ENCODE data around the gene DAPK3. TPM values are rescaled to one million over a fixed set of nuclear protein-coding genes. Genes with fewer than 3 reads are reported as not detected.
"Not testable (repeated sequence)": the region's sequence is repeated elsewhere in the genome, so short reads cannot be mapped to it uniquely, and the experiment has no call there.

Gene DAPK3
- 55.6 and 62.7 TPM in 2 replicates for total RNA-seq (2014; rRNA removed; shearing (Covaris generic))
- polyA plus RNA-seq (2015; cell fraction: cytosol; rRNA removed), result 48.3 and 69.5 TPM in 2 replicates
- 56.0 and 97.2 TPM in 2 replicates for polyA plus RNA-seq (2015; cell fraction: nucleus; rRNA removed)

DNA sequence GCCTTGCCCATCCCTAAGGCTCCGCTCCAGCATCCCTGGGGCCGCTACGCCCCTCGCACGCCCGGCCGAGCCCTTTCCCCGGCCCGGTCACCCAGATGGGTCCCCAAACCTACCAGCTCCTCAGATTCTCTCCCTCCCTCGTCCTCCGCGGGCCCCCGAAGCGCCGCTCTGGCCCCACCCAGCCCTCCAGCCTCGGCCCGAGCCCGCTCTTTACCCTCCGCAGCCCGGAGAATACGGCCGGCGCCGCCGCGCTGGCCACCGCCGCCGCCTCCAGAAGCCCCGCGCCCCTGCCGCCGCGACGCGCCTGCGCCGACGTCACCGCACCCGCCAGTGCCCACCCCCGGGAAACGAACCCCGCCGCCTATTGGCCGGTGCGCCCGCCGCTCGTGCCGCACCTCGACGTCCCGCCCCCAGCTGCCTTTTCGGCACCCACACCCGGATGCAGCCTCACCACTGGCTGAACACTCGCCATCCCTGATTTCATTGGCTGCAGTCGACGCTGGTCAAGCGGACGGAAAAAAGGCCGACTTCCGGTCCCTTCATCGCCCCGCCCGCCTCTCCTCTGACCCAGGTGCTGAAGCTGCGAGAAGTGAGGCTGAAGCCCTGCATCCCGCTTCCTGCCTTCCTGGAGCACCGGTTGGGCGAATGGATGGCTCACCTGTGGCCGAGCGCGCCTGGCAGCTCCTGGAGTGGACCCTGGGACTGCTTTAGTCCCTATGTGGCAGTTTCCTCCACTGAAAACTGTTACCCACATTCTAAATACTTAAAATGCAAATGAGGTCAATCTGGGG lies at the start of gene DAPK3:
Gene DAPK3 (minus strand): TSS at position 292 of the 791 bp plus-strand sequence. CDS start 1,364 bp downstream, outside the sequence.
- in situ Hi-C loops (cut with HindIII; ENCODE audit: low pct_unique_long_range_greater_than_20kb, low sequenced_read_pairs), result no loop called here
- peak; percentile 97 for DNase-seq (ENCODE audit: low read depth, low spot score)

GRCh38 chr19:4019578-4019977 lies 48.7 kb upstream of the DAPK3 start:
- in situ Hi-C loops (cut with HindIII; ENCODE audit: low pct_unique_long_range_greater_than_20kb, low sequenced_read_pairs), result no loop called here
- DNase-seq (ENCODE audit: low read depth, low spot score), result no peak

- no peak for DNase-seq (ENCODE audit: low read depth, low spot score)
- in situ Hi-C loops (cut with HindIII; ENCODE audit: low pct_unique_long_range_greater_than_20kb, low sequenced_read_pairs), result no loop called here
Measured at GRCh38 chr19:4018775-4019504, 48.0 kb upstream of the DAPK3 start.

DNA sequence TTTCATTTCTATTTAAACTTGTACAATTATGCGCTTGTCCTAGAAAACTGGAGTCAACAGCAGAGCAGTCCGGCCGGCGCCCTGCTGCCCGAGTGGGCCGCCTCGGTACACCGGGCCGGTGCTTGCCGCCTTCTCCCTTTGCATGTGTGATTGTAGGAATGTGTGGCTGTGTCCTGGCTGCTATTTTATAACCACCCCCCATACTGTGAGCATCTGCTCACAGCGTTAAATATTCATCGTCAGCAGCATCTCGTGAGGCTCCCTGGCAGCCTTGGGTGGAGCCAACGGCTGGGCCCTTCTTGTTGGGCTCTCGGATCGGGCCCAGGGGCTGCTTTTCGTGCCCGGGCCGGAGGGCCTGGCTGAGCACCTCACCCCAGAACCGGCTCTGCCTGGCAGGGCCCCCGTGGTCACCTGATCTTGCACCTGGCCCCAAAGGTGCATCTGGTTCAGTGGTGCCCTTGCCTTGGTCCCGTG lies 47.3 kb upstream of the DAPK3 start:
- no peak for DNase-seq (ENCODE audit: low read depth, low spot score)
- in situ Hi-C loops (cut with HindIII; ENCODE audit: low pct_unique_long_range_greater_than_20kb, low sequenced_read_pairs), result no loop called here

DNA sequence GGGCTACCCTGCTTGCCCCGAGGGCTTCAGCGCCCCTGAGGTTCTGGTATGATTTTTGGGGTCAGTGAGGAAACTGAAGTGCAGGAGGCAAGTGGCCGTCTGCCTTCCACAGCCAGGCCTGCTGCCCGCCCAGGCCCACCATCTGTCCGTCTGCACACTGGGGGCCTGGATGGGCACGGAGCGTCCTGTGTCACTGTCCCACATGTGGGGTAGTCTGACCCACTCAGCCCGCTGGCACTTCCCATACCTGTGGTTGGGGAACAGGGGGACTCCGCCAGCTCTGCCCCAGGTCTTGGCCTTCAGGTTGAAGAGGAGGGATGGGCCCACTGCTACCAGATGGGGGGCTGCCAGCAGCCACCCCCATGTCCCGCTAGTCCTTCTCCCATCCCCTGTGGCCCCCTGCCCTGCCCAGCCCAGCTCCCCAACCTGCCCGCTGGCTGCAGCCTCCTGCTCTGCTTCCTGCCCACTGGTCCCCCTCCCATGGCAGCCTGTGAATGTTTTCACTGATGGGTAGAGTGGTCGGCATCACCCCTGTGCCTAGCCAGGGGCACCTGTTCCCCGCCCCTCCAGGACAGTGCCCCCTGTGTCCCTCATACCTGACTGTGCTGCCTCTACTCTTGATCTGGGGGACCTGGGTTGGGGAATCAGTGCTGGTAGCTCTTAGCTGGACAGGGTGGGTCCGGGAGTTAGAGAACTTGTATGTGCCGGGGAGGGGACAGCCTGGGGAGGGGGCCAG lies 46.2 kb upstream of the DAPK3 start:
- in situ Hi-C loops (cut with HindIII; ENCODE audit: low pct_unique_long_range_greater_than_20kb, low sequenced_read_pairs), result no loop called here

DNA sequence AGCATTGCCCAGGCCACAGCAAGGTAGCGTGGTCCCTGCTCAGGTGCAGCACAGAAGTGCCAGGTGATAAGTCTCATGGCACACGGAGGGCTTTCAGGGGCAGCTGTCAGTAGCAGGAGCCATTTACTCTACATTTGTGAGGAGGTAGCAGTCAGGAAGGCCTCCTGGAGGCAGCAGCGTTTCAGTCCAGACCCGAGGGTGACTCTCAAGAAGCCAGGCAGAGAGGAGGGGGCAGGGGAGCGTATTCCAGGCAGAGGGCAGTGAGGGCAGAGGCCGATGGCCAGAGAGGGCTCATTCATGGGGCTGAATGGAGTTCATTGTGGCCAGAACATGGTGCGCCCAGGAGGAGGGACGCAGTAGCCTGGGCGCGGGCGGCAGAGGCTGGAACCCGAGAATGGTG lies 45.6 kb upstream of the DAPK3 start:
- in situ Hi-C loops (cut with HindIII; ENCODE audit: low pct_unique_long_range_greater_than_20kb, low sequenced_read_pairs), result no loop called here

More for the DNA sequence above, 46.2 kb upstream of the DAPK3 start:
- DNase-seq (ENCODE audit: low read depth, low spot score), result no peak

DNA sequence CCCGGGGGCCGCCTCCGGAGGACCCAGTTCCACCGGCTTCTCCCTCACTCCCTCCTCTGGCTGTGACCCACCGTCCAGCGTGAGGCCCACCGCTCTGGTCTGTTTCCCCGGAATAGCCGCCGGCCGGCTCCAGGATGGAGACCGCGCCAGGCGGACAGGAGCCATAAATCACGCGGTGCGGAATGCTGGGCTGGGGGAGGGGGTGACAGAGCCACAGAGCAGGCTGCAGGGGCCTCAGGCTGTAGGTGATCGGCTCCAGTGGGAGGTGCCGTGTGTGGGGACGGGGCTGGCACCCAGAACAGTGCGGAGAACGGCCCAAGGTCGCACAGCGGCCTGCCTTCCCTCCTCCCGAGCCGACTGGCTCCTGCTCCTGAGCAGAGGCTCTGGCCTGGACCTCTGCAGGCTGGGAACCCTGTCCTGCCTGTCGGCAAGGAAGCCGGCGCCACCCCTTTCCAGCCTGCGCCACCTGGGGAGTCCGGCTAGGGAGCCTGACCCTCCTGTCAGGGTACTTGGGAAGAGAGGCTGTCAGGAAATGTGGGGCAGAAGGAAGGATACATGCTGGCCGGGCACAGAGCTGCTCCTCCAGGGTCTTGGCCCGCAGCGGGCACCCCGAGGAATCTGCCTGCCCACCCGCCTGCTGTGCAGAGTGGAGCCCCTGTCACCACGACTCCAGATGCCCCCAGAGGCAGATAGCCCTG lies 45.0 kb upstream of the DAPK3 start:
- no peak for DNase-seq (ENCODE audit: low read depth, low spot score)
- in situ Hi-C loops (cut with HindIII; ENCODE audit: low pct_unique_long_range_greater_than_20kb, low sequenced_read_pairs), result no loop called here

More for the DNA sequence above, 45.6 kb upstream of the DAPK3 start:
- DNase-seq (ENCODE audit: low read depth, low spot score), result peak; percentile 10

DNA sequence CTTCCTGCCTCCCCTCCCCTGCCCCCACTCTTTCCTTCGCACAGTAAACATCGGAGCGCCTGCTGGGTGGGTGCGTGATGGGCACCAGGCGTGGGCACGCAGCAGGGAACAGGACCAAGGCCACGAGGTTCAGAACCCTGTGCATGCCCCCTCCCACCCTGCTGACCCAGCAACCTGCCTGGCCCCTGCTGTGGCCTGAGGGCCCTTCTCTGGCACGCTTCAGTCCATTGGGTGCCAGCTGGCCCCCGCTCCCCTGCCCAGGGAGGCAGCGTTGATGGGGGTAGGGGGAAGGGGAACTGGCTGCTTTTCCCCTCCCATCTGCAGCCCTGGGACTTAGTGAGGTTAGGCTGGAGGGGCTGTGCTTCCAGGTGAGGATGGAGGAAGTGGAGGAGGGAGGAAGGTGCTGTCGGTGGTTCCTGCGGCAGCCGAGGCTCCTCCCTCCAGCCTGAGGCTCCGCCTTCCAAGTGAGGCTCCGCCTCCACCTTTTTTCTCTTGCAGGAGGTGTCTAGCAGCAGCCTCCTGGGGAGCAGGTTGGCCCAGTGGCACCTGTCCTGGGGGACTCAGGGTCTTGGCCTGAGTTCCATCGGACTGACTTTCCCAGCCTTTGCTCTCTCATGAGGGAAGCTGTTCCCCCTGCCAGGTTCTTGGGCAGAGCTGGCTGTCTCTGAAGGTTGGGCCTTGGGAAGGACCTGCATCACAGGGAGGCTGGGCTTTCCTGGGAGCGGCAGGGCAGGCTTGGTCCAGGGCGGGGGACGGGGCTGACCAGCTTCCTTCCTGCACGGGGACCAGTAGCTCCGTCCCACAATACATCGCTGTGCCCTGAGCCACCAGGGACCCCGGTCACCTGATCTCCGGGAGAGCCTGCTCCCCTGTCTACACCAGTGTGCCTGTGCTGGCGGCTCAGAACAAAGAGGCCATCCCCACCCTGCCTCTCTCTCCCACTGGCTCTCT lies 43.9 kb upstream of the DAPK3 start:
- in situ Hi-C loops (cut with HindIII; ENCODE audit: low pct_unique_long_range_greater_than_20kb, low sequenced_read_pairs), result no loop called here
- no peak for DNase-seq (ENCODE audit: low read depth, low spot score)

DNA sequence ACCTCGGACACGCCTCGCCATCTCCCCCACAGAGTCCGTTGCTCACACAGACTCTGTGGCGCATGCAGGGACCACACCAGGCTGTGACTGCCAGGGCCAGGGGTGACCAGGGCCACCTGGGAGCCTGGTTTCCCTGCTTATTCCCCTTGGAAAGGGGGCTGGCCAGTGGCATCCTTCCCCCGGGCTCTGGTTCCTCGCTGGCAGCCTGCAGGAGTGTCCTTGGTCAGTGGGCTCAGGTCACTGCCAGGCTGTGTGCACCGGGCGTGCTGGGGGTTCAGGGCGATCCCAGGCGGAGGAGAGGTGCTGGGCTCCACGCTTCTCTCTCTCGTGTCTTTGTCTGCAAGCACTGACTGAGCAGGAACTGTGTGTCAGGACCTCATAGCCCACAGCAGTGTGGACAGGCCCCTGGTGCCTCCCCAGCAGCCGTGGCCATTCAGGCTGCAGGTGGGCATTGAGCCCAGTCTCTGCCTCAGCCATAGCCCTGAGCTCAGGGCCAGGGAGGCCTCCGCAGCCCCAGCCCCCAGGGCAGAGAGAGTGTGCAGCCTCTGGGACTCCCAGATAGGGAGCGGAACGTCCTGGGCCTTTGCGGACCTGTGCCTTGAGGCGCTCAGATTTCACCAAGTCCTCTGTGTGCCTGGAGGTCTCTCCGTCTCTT lies 43.1 kb upstream of the DAPK3 start:
- in situ Hi-C loops (cut with HindIII; ENCODE audit: low pct_unique_long_range_greater_than_20kb, low sequenced_read_pairs), result no loop called here
- no peak for DNase-seq (ENCODE audit: low read depth, low spot score)

- no peak for DNase-seq (ENCODE audit: low read depth, low spot score)
- in situ Hi-C loops (cut with HindIII; ENCODE audit: low pct_unique_long_range_greater_than_20kb, low sequenced_read_pairs), result no loop called here
Measured at GRCh38 chr19:4012975-4013634, 42.2 kb upstream of the DAPK3 start.

GRCh38 chr19:4012092-4012974 lies 41.4 kb upstream of the DAPK3 start:
- DNase-seq (ENCODE audit: low read depth, low spot score), result no peak
- in situ Hi-C loops (cut with HindIII; ENCODE audit: low pct_unique_long_range_greater_than_20kb, low sequenced_read_pairs), result no loop called here

DNA sequence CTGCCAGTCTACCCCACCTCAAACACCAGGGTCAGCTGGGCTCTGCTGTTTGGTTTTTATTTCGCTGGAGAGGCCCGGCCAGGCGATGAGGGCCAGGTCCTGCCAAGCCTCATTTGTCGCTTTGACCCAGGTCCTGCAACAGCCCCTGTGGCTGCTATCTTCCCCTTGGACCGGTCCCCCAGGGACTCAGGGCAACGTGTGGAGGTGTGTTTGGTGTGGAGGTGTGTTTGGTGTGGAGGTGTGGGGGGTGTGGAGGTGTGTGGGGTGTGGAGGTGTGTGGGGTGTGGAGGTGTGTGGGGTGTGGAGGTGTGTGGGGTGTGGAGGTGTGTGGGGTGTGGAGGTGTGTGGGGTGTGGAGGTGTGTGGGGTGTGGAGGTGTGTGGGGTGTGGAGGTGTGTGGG lies 40.5 kb upstream of the DAPK3 start:
- DNase-seq (ENCODE audit: low read depth, low spot score); in situ Hi-C loops (cut with HindIII; ENCODE audit: low pct_unique_long_range_greater_than_20kb, low sequenced_read_pairs): not testable (repeated sequence)

DNA sequence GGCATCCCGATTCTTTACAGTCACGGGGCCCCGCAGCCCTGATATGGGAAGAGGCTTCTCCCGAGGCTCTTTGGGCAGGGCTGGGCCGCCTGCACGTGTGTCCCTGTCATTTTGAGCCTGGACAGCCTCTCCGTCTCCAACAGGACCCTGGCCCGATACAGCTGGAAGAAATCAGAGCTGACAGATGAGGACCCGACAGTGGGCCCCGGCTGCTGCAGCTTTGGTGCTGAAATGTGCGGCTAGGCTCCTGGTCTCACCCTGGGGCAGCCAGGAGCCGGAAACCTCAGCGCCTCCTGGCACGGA lies 39.9 kb upstream of the DAPK3 start:
- no peak for DNase-seq (ENCODE audit: low read depth, low spot score)
- in situ Hi-C loops (cut with HindIII; ENCODE audit: low pct_unique_long_range_greater_than_20kb, low sequenced_read_pairs), result no loop called here

DNA sequence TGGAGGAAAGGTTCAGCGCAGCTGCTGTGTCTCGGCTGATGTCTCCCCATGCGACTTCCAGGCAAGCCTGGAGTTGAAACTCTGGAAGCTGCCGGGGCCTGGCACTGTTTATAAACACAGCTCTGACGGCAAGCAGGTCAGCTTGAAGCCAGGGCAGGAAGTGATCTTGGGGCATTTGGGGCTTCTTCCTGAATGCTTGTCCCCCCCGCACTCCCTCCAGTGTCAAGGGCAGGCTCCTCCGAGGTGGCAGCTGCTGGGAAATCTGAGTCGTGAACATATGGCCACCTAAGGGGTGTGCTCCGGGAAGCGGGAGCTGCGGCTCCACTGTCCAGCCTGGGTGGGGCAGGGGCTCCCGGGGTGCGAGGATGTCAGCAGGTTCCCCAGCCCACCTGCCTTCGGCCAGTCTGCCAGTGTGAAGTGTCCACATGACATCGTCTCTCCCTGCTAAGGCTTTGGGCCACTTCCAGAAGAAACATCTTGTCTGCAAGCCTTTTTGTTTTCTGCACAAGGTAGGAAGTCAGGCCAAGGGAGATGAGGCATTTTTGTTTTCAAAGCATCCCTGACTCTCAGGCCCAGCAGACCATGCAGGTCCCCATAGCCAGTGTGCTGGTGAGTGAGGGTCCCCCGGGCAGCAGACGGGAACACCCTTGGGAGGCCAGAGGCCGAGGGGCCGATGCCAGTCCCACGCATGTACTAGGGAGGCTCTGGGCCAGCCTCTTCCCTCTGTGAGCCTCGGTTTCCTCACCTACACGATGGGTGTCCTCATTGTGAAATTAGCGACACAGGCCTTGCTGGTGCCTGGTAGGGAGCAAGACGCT lies 39.3 kb upstream of the DAPK3 start:
- no peak for DNase-seq (ENCODE audit: low read depth, low spot score)
- in situ Hi-C loops (cut with HindIII; ENCODE audit: low pct_unique_long_range_greater_than_20kb, low sequenced_read_pairs), result no loop called here

Data from SK-MEL-5 (cell line).